Activated CD4-positive, alpha-beta T cell treated with anti-CD3 and anti-CD28 coated beads for 48 hours (primary cell): ENCODE measurements around the gene PDE4C.
"Not testable (repeated sequence)": the region's sequence is repeated elsewhere in the genome, so short reads cannot be mapped to it uniquely, and the experiment has no call there.

Experiments
- DNase-seq: peaks from one replicate; pipeline ENCODE4 v3.0.0-alpha.2; 2020

PDE4C gene

GRCh38 chr19:18221815-18222725 lies 4.2 kb downstream of the PDE4C start:
- no peak for DNase-seq

- DNase-seq, result no peak
Observed at GRCh38 chr19:18220632-18221275, 5.5 kb downstream of the PDE4C start.

- no peak for DNase-seq
Observed at GRCh38 chr19:18219911-18220631, 6.2 kb downstream of the PDE4C start.

GRCh38 chr19:18218600-18218999 lies 7.6 kb downstream of the PDE4C start:
- DNase-seq, result no peak

- no peak for DNase-seq
Observed at GRCh38 chr19:18218159-18218558, 8.1 kb downstream of the PDE4C start.

GRCh38 chr19:18216789-18217188 lies 9.4 kb downstream of the PDE4C start:
- no peak for DNase-seq

GRCh38 chr19:18214779-18215433 lies 11.3 kb downstream of the PDE4C start:
- peak; percentile 33 for DNase-seq

- no peak for DNase-seq
Observed at GRCh38 chr19:18211683-18212082, 14.6 kb downstream of the PDE4C start.

- not testable (repeated sequence) for DNase-seq
Observed at GRCh38 chr19:18209912-18210311, 16.3 kb downstream of the PDE4C start.

- DNase-seq, result peak; percentile 72
Observed at GRCh38 chr19:18208098-18208951, 17.9 kb downstream of the PDE4C start.

- no peak for DNase-seq
Observed at GRCh38 chr19:18206018-18206417, 20.2 kb downstream of the PDE4C start.

GRCh38 chr19:18205200-18205892 lies 20.9 kb downstream of the PDE4C start:
- peak; percentile 72 for DNase-seq

GRCh38 chr19:18204394-18205199 lies 21.6 kb downstream of the PDE4C start:
- DNase-seq, result peak; percentile 23

- DNase-seq, result peak; percentile 100
Observed at GRCh38 chr19:18203863-18204393, 22.3 kb downstream of the PDE4C start, which contains the start of gene RAB3A. RAB3A (minus strand) TSS chr19:18204042; CDS start chr19:18202740, 1,302 bp downstream.

GRCh38 chr19:18203408-18203862 lies 22.8 kb downstream of the PDE4C start:
- DNase-seq, result peak; percentile 58

- peak; percentile 51 for DNase-seq
Observed at GRCh38 chr19:18202778-18203407, 23.3 kb downstream of the PDE4C start.

GRCh38 chr19:18202397-18202777 lies 23.9 kb downstream of the PDE4C start:
- no peak for DNase-seq

GRCh38 chr19:18198374-18198773 lies 27.9 kb downstream of the PDE4C start:
- no peak for DNase-seq

- no peak for DNase-seq
Observed at GRCh38 chr19:18197941-18198340, 28.3 kb downstream of the PDE4C start.
